KBM-7 (cell line): ENCODE data around the gene FAM228A.
"Not testable (repeated sequence)": the region's sequence is repeated elsewhere in the genome, so short reads cannot be mapped to it uniquely, and the experiment has no call there.

Experiments
- DNase-seq: peaks from one replicate; pipeline ENCODE4 v3.0.0-alpha.2; 2015
- in situ Hi-C: fragments of 300-500 bp; cut with MboI; formaldehyde crosslinking; loops from 2 replicates; pipeline ENCODE4 v1.14.3; 2020; ENCODE audit warnings: low sequenced_read_pairs, low pct_unique_long_range_greater_than_20kb, mixed read lengths

The FAM228A gene

DNA sequence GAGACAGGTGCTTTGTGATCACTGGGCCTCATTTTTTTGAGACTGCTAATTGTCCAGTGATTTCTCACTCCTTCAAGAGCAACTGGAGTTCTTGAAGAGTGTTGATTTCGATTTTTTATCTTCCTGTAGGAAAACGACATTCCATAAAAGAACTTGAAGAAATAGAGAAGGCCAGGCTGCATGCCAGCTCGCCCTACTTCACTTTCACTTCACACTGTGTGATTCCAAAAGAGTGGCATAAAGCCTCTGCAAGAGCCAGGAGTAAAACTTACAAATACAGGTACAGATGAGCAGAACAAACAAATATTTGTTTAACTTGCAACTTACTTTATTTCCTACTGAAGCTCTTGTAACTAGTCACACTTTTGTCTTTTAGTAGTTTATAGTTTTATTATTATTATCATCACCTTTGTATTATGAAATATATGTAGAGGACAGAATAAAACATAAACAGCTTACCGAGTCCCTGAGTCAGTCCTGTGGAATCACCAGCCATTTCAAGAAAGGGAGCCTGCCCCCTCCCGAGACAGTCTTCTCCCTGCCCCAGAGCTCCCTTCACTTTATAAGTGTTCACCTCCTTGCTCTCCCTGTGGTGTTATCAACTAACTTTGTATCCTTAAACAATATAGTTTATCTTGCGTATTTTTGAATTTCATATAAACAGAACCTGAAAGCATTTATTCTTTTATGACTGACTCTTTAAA, 8.7 kb downstream of the FAM228A start:
- DNase-seq: no peak
- in situ Hi-C loops: no loop called here

- in situ Hi-C loops: no loop called here
These were observed 14.7 kb downstream of the FAM228A start for GRCh38 chr2:24189551-24189950.

GRCh38 chr2:24190503-24190902, 15.7 kb downstream of the FAM228A start:
- in situ Hi-C loops: no loop called here
- no peak for DNase-seq

More at GRCh38 chr2:24189551-24189950, 14.7 kb downstream of the FAM228A start:
- no peak for DNase-seq

DNA sequence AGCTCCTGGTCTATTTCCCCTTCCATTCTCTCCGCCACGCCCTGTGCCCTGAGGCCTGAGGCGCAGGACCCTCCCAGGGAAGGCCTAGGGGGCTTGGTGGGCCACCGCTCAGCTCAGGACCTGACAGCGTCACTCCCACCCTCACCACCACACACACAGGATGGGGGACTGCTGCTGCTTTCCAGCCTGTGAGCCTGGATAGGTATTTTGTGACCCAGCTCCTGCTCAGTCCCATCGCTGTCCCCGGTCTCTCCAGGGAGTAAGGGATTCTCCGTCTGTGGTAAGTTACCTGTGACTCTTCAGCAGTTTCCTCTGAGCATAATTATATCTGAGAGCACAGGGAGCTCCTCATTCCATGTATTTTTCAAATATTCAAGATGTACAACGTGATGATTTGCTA, 16.3 kb downstream of the FAM228A start:
- in situ Hi-C loops: no loop called here

DNA sequence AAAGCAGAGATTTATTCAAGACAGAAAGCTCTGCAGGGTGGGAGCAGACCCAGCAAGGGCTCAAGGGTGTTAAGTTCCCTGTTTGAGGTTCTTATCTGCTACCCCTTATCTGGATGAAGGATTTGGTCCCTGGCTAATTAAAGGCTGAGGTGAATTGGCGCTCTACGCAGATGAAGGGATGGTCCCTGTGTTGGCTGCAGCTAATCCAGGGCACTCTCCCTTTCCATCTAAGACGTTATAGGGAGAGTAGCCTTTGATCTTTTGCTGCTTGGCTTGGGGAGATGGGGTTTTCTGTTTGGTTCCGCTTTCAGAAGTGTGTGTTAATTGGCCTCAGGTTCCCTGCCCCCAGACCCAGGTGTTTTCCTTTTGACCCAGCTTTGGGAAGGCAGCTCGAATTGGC, 17.0 kb downstream of the FAM228A start:
- in situ Hi-C loops: no loop called here
- DNase-seq: no peak

More for the DNA sequence above, 16.3 kb downstream of the FAM228A start:
- DNase-seq: no peak

DNA sequence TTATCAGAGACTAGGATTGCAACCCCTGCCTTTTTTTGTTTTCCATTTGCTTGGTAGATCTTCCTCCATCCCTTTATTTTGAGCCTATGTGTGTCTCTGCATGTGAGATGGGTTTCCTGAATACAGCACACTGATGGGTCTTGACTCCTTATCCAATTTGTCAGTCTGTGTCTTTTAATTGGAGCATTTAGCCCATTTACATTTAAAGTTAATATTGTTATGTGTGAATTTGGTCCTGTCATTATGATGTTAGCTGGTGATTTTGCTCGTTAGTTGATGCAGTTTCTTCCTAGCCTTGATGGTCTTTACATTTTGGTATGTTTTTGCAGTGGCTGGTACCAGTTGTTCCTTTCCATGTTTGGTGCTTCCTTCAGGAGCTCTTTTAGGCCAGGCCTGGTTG, 22.4 kb downstream of the FAM228A start:
- in situ Hi-C loops, DNase-seq: not testable (repeated sequence)

GRCh38 chr2:24199968-24200590, 25.2 kb downstream of the FAM228A start:
- no peak for DNase-seq
- in situ Hi-C loops: no loop called here

GRCh38 chr2:24200799-24201198, 25.9 kb downstream of the FAM228A start:
- no peak for DNase-seq
- in situ Hi-C loops: no loop called here

DNA sequence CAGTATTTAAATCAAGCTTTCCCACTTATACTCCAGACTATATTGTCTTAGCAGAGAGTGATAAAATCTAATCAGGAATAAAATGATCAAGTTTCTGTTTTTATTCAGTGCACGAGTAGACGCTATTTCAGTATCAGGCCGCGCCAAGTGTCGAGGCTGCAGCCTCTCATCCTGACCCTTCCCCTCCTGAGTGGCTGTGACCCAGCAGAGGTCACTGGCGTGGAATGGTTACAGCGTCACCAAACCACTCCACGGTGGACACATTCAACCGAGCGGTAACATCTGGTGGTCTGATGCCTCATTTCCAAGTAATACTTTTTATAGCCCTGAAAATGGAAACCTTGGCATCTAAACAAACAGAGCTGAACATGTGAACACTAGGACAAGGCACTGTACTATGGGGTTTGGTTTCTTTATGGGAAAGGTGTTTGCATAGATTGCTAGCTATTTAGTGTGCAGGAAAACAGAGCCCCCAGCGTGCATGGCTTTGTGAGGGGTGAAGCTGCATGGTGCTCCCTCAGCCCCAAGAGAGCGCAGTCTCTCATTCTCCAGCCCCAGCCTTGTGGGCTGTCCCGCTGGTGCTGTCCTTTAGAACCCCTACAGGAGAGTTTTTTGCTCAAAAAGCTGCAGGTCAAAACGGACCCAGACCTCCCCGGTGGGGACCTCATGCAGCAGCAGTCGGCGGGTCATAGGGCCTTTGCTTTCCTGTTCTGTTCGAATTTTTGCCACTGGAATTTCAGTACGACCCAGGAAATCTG, 28.4 kb downstream of the FAM228A start:
- no peak for DNase-seq
- in situ Hi-C loops: no loop called here

- in situ Hi-C loops: no loop called here
- no peak for DNase-seq
These were observed 28.9 kb downstream of the FAM228A start for GRCh38 chr2:24203787-24204150.

- DNase-seq: no peak
- in situ Hi-C loops: no loop called here
These were observed 29.7 kb downstream of the FAM228A start for GRCh38 chr2:24204505-24204904.

DNA sequence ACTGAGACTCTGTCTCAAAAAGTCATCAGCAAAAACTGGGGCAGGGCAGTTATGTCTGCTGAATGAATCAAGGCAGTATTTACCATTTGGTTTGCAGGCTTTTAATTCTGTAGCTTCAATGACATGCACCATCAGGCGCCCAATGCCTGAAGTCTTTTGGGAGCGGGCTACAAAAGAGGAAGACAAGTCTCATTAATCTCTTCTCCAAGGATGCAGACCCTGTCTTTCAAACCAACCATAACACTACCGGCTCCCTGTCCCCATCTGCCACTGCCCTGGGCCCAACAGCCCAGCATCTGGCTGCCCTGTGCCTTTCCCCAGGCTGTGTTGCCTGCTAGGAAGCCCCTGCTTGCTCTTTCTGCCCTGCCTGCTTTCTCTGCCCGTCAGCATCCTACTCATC, 30.3 kb downstream of the FAM228A start:
- DNase-seq: no peak

GRCh38 chr2:24206242-24206641, 31.4 kb downstream of the FAM228A start:
- in situ Hi-C loops: no loop called here
- no peak for DNase-seq

More for the DNA sequence above, 30.3 kb downstream of the FAM228A start:
- in situ Hi-C loops: no loop called here

- in situ Hi-C loops: no loop called here
- DNase-seq: no peak
These were observed 31.9 kb downstream of the FAM228A start for GRCh38 chr2:24206714-24207113.

DNA sequence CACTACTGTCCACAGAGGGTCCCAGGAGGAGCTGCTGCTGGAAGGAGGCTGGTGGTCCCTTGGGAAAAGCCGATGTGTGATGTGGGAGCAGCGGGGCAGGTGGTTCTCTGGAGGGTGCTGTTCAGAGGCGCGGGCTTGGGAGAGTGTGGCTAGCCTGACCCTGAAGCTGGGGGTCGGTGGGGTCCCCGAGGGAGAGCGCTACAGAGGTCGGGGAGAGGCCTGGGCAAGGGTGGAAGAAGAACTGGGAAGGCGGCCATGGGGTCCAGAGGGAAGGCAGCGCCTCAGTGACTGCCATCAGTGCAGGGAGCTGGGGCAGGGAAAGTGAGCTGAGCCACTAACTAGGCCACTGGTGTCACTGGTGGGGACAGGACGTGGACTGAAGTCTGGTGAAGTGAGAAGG, 32.5 kb downstream of the FAM228A start:
- DNase-seq: no peak
- in situ Hi-C loops: no loop called here

DNA sequence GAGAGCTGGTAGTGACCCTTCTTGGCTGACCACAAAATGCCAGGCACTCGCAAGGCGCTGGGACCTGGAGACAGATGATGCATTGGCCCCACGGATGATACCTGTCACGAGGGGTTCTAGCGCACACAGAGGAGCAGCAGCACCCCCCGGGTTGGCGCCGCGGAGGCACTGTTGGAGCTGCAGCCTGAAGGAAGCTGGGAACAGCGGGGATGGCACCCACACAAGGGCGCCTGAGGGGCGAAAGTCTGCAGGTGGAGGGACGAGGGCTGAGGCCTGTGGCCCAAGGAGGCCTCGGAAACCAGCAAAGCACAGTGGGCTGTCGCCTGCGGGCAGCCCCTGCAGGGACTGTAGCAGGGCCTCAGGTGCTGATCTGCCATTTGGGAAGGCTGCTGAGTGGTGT, 33.6 kb downstream of the FAM228A start:
- in situ Hi-C loops: no loop called here

DNA sequence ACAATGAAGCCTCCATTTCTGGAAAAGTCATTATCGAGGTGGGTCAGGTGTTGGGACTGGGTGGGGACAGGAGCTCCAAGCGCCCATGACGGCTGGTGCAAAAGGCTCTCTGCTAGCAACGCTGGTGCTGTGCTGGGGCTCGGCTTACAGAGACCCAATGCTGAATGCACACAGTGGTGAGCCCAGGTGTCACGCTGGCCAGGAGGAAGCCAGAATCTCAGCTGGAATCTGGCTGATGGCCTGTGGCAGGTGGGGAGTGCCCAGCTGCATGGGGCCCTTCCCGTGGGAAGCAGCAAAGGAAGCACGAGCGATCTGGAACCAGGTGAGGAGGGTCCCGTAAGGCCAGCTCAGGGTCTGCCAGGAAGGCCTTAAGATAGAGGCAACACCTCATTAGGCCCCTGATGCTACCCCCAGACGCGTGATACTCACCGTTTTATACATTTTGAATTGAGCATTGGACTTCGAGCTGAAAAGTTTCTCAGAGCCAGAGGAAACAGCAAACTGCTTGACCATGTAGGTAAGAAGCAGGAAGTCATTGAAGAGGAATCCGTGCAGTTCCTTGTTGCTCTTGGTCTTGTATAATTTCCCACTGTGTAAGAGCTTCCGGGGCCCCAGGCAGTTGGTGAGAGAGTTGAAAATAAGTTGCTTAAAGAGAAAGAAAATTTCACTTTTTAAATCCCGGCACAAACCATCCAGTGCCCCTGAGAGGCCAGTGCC, 34.7 kb downstream of the FAM228A start:
- DNase-seq: no peak
- in situ Hi-C loops: no loop called here

More for the DNA sequence above, 33.6 kb downstream of the FAM228A start:
- no peak for DNase-seq

DNA sequence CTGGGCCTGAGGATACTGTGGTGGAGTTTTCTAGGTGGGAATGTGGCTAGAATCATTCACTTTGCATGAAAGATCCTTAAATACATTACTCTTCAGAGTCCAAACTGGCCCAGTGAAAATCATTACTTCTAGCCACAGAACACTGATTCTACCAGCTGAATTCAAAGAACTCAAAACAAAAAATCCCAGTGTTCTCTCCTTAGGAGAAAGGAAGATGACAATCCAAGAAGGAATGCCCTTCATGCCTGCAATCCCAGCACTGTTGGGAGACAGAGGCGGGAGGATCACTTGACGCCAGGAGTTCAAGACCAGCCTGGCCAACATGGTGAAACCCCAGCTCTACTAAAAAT, 35.2 kb downstream of the FAM228A start:
- in situ Hi-C loops: no loop called here
- no peak for DNase-seq

- no peak for DNase-seq
- in situ Hi-C loops: no loop called here
These were observed 35.9 kb downstream of the FAM228A start for GRCh38 chr2:24210723-24211122.

DNA sequence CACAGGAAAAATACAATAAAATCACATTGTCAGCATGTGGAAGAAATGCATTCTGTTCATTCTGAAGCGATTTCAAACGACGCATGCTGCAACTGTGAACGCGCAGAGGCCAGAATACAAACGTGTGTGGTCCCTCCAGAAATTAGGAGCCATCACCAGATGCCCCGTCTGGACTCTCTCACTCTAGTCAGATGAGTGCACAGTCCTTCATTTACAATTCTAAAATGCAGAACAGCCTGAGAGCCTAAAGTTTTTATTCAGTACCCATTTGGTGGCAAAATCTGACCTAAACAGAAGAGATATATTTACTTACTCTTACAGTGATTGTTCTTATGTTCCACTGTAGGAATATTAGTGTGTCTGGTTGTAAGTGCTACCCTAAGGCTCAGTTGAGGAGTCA, 36.6 kb downstream of the FAM228A start:
- in situ Hi-C loops: no loop called here
- no peak for DNase-seq
